Common myeloid progenitor, CD34-positive (primary cell): ENCODE results near the gene SCP2D1.

Source experiments
- CTCF ChIA-PET: fragments of 350-600 bp; sonication (Branson Sonifier 250); formaldehyde crosslinking; loops from one replicate; lab custom pipeline; 2021; ENCODE audit warnings: antibody characterized with exemption; lab: Charles Lee
- POLR2A ChIA-PET: fragments of 350-600 bp; sonication (Branson Sonifier 250); formaldehyde crosslinking; loops from one replicate; lab custom pipeline; 2021; ENCODE audit warnings: antibody characterized with exemption; lab: Charles Lee
- DNase-seq, 3 donors: peaks; one replicate each; pipeline versions ENCODE4 v3.0.0 to v3.0.0-alpha.2; 2013
- H3K27ac ChIP-seq, 2 experiments: 1 replicate in 1 of 2; 2 replicates in 1 of 2; pipeline ENCODE4 v1.7.0; 2013; ENCODE audit warnings: inconsistent platforms in 2 of 2, low read length in 2 of 2, mild to moderate bottlenecking in 2 of 2, low read depth in 1 of 2, moderate library complexity in 1 of 2; ENCODE audit not compliant: severe bottlenecking in 2 of 2, insufficient read depth in 1 of 2, poor library complexity in 1 of 2
- H3K27me3 ChIP-seq, 5 experiments: replicated peaks in 2 of 5; 1 replicate in 3 of 5; 2 replicates in 2 of 5; pipeline versions ENCODE4 v1.6.1 to v1.7.0; 2013; ENCODE audit warnings: low read length in 4 of 5, mild to moderate bottlenecking in 2 of 5, moderate library complexity in 2 of 5, inconsistent platforms in 1 of 5; ENCODE audit not compliant: insufficient read depth in 5 of 5, control insufficient read depth in 4 of 5
- H3K36me3 ChIP-seq, 4 experiments: 1 replicate in 2 of 4; 2 replicates in 2 of 4; pipeline versions ENCODE4 v1.6.1 to v1.7.0; 2013; ENCODE audit warnings: low read length in 3 of 4, control low read depth in 1 of 4, mild to moderate bottlenecking in 1 of 4; ENCODE audit not compliant: control insufficient read depth in 4 of 4, insufficient read depth in 4 of 4
- H3K4me1 ChIP-seq, 4 experiments: 1 replicate in 3 of 4; 2 replicates in 1 of 4; pipeline versions ENCODE4 v1.6.1 to v1.7.1; 2013; ENCODE audit warnings: low read length in 3 of 4, mild to moderate bottlenecking in 3 of 4, control low read depth in 1 of 4, inconsistent platforms in 1 of 4, moderate library complexity in 1 of 4; ENCODE audit not compliant: control insufficient read depth in 4 of 4, insufficient read depth in 4 of 4; ENCODE audit errors: control extremely low read depth in 1 of 4
- H3K4me3 ChIP-seq, 7 experiments: 1 replicate in 4 of 7; 2 replicates in 3 of 7; pipeline versions ENCODE4 v1.5.1 to v1.7.0; 2013; ENCODE audit warnings: mild to moderate bottlenecking in 7 of 7, low read length in 6 of 7, moderate library complexity in 6 of 7, inconsistent platforms in 2 of 7, low read depth in 2 of 7, control low read depth in 1 of 7; ENCODE audit not compliant: insufficient read depth in 4 of 7, control insufficient read depth in 1 of 7; ENCODE audit errors: extremely low read depth in 1 of 7
- H3K9me3 ChIP-seq, 5 experiments: 1 replicate in 4 of 5; 2 replicates in 1 of 5; pipeline versions ENCODE4 v1.6.1 to v1.7.1; 2013; ENCODE audit warnings: low read length in 4 of 5, mild to moderate bottlenecking in 2 of 5, inconsistent platforms in 1 of 5, low read depth in 1 of 5, moderate library complexity in 1 of 5; ENCODE audit not compliant: control insufficient read depth in 4 of 5, insufficient read depth in 2 of 5; ENCODE audit errors: control extremely low read depth in 1 of 5
- WGBS: methylation state at CpG from one replicate; pipeline ENCODE4 v1.1.5; 2013; ENCODE audit not compliant: insufficient coverage; 5-methylcytosine and 5-hydroxymethylcytosine counted together

The SCP2D1 gene

DNA sequence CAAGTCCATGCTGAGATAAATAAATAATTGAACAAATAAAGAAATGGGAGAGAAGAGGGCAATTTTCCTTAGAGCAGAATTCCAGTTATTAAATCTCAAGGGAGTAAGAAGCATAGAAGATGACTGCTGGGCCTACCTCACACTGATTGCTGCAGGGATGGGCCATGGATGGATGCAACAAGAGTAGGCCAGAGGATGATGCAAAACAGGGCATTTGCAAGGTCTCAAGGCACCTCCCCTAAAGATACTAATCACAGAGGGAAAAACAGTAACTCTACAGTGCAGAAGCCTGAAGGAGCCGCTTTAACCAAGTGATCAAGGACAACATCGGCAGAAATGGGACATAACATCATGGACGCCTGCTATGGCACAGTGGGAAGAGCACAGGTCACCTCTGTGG is 1.7 kb upstream of the SCP2D1 start:
- Histone ChIP-seq H3K27ac (no peak overlapping the region), H3K36me3 (no peaks in the 10 kb centered on the region), H3K9me3 (no peaks in the 10 kb centered on the region), H3K4me1 (no peaks in the 10 kb centered on the region), H3K4me3 (no peak overlapping the region), H3K27me3 (no peaks in the 10 kb centered on the region)
- no peak for DNase-seq
- WGBS = 88% methylated on average over 3 of the region's 3 CpGs
- POLR2A ChIA-PET = no interaction called here
- CTCF ChIA-PET = no interaction called here

DNA sequence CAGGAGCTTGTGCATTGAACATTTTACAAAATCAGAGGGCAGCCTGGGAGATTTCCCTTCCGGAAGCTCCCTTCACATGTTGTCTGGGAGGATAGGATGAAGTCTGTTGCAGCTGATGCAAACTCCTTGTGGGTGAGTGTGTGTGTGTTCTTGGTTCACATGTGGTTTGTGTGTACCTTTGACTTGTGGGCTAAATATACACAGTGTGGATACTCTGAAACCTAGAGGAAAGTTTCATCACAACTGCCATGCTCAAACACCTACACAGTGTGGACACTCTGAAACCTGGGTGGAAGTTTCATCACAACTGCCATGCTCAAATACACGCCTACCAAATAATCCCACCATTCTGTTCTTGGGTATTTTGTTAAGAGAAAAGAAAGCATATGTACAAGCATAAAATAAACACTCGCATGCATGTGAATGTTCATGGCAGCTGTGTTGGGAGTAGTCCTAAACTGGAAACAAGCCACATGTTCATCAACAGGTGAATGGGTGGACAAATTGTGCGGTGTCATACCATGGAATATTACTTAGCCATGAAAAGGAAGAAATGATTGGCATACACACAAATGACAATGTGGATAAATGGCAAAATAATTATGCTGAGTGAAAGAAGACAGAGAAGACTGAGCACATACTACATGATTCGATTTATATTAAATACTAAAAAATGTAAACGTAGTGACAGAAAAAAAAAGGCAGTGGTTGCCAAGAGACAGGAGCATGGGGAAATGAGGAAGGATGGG is 1.8 kb downstream of the SCP2D1 start:
- no peak overlapping the region for H3K4me3 ChIP-seq
- no peaks in the 10 kb centered on the region for H3K27me3 ChIP-seq
- H3K36me3 ChIP-seq = no peaks in the 10 kb centered on the region
- ChIA-PET POLR2A (no interaction called here), CTCF (no interaction called here)
- DNase-seq = no peak
- WGBS = 89% methylated on average over 3 of the region's 6 CpGs
- H3K9me3 ChIP-seq = peaks cover 0 to 3% (median 2%) of the 10 kb centered on the region in 5 experiments
- no peaks in the 10 kb centered on the region for H3K4me1 ChIP-seq
- no peak overlapping the region for H3K27ac ChIP-seq

DNA sequence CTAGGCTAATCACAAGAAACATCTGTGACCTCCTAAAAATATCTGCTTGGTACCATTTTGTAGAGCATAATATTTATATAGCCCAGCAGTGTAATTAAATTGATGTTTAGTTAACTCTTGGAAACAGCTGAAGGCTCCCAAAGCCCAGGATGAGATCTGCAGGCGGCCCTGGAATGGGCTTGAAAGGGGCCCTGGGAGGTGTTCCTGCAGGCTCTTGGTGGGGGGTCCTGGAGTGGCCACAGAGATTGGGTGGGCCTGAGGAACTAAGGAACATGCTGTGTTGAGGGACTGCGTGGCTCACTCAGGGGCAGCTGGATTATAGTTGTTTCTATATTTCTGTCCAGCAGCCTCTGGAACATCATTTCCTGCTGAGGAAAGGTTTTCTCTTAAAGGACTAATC is 9.2 kb downstream of the SCP2D1 start:
- H3K4me1 ChIP-seq = no peaks in the 10 kb centered on the region
- peaks cover 0 to 1% (median 0%) of the 10 kb centered on the region in 5 experiments for H3K27me3 ChIP-seq
- H3K36me3 ChIP-seq = no peaks in the 10 kb centered on the region
- H3K27ac ChIP-seq = no peak overlapping the region
- ChIA-PET CTCF (no interaction called here), POLR2A (no interaction called here)
- WGBS = 96% methylated on average over 2 of the region's 2 CpGs
- peaks cover 0 to 3% (median 2%) of the 10 kb centered on the region in 5 experiments for H3K9me3 ChIP-seq
- DNase-seq = no peak
- H3K4me3 ChIP-seq = no peak overlapping the region

DNA sequence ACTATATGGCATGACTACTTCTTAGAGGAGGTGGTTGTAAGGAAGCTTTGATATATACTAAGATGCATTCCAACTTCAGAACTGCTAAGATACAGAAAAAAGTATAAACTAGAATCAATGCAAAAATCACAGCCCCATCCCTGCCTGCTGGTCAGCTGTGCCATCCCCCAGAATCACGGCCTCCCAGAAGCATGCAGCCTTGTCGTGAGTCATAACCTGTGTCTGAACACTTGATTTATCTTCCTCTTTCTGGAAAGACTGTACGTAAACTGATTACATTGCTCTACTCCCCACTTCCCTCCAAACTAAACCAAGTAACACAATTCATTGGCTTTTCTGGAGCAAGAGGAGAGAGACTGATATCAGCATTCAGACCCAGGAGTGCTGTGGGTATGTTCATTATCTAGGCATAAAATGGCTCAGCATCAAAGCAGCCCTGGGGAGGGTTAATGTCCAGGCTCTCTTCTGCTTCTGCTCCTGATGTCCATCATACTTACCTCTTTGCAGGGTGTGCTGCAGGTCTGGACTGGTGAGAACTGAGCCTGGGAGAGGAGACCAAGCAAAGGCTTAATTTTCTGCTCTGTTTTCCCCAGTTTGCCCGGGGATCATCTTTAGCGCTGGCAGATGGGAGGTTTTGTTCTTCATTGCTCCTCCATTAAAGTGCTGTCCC is 18.4 kb downstream of the SCP2D1 start:
- ChIA-PET CTCF (no interaction called here), POLR2A (no interaction called here)

DNA sequence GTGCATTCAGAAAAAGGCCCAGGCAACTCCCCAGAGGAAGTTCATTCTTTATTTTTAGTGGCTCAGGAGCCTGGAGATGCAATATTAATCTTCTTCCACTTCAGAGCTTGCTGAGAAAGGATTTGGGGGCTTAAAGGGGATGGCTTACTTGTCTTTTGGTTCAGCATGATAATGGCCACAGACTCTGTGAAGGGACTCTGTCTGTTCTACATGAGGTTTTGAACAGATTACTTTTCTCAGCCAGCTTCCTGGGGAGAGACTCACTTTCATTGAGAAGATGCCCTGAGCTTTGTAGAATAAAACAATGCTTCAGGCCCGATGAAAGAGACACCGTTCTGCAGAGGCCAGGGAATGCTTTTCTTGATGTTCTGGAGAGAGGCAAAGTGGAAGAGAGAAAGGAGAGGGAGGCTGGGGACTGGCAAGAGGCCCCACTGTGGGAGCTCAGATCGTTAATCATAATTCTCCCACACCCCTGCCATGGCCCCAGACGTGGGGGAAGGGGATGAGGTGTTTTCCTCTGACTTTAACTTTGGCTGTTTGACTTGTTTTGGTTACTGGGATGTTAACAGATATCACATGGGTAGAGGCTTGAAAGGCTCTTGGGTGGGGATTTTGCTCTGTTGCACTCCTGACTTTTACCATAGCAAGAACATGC is 19.1 kb downstream of the SCP2D1 start:
- no peak overlapping the region for H3K4me3 ChIP-seq
- peaks cover 0 to 2% (median 0%) of the 10 kb centered on the region in 4 experiments for H3K4me1 ChIP-seq
- no peaks in the 10 kb centered on the region for H3K9me3 ChIP-seq
- 85% methylated on average over 2 of the region's 4 CpGs for WGBS
- no peak for DNase-seq
- H3K27me3 ChIP-seq = peaks cover 0 to 3% (median 0%) of the 10 kb centered on the region in 5 experiments
- CTCF ChIA-PET = no interaction called here
- no peaks in the 10 kb centered on the region for H3K36me3 ChIP-seq
- H3K27ac ChIP-seq = no peak overlapping the region
- POLR2A ChIA-PET = no interaction called here

More for the DNA sequence above, 18.4 kb downstream of the SCP2D1 start:
- Histone ChIP-seq H3K36me3 (no peaks in the 10 kb centered on the region), H3K4me3 (no peak overlapping the region), H3K27me3 (peaks cover 0 to 3% (median 0%) of the 10 kb centered on the region in 5 experiments), H3K27ac (no peak overlapping the region), H3K4me1 (peaks cover 0 to 2% (median 0%) of the 10 kb centered on the region in 4 experiments), H3K9me3 (no peaks in the 10 kb centered on the region)
- peak; percentile 4 to 61 (median 43) for DNase-seq
- WGBS = 40% methylated on average over 5 of the region's 5 CpGs

DNA sequence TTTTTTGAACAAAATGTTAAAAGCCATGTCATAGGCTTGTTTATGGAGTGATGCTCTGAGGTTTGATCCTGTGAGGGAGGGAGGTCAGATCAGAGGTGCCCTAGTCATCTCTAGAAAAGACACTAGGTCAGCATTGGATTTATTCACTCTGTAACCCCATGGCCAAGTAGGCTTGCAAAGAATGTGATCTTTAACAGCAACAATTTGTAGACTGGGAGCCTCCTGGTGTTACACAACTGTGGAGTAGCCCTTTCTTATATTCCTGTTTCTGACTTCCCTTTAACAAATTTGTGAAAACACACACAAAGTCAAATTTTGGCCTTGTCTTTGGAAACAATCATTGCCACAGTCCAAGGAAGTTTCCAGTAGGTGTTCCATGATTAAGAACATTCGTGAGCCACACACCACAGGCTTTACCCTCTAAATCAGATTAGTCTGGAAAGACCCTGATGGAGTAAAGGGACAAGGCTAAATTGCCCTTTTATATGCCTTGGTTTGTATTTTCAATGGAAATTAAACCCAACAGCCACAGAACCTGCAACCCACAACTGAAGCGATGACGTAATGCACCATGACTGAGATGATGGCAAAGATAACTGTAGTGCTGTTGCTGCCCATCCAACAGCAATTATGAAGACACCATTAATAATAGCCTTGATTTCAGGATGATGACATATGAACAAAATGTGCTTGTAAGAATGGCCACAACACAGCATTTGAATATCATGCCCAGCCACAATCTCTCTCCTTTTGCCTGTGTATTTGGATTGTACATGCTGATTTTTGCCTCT is 22.1 kb downstream of the SCP2D1 start:
- DNase-seq = no peak
- Histone ChIP-seq H3K4me1 (peaks cover 0 to 2% (median 0%) of the 10 kb centered on the region in 4 experiments), H3K27me3 (peaks cover 0 to 6% (median 0%) of the 10 kb centered on the region in 5 experiments), H3K9me3 (no peaks in the 10 kb centered on the region), H3K36me3 (no peaks in the 10 kb centered on the region), H3K4me3 (no peak overlapping the region), H3K27ac (no peak overlapping the region)
- ChIA-PET CTCF (no interaction called here), POLR2A (no interaction called here)
- 100% methylated on average over 2 of the region's 3 CpGs for WGBS
